GM08714 (cell line): Measurements from ENCODE around the gene TMEM232.

Source experiments
- H3K4me3 ChIP-seq: fragments of 200-500 bp; sonication (Bioruptor generic); 2 replicates; pipeline ENCODE4 v1.5.1; 2014; ENCODE audit warnings: mild to moderate bottlenecking, low read length, inconsistent platforms
- ZNF274 ChIP-seq: IDR thresholded peaks from 2 replicates; pipeline ENCODE4 v1.6.1; 2012; ENCODE audit warnings: mild to moderate bottlenecking, low read depth, low read length

The TMEM232 gene

DNA sequence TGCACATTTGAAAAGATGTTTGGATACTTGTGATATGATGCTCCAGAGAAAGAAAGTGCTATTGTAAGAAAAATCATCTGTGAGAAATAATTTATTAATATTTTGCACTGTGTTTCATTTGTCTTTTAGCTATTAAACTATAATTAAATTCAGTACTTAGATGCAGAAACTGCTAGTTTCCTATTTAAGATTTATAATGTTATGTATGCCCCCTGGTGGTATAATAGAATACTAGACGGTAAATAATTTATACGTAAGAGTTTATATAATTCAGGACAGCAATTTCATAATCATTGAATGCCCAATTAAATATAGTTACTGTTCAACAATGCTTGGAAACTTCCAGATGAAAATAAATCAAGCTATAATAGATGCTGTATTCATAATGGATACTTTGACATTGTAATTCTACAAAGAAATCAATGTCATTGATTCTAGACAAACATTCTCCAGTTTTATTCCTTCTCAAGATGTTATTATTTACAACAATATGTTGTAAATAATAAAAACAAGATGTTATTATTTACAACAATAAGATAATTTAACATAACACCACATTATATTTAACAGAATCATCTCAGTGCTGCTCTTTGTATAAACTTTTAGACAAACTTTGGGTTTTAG is 101.0 kb downstream of the TMEM232 start:
- H3K4me3 ChIP-seq, result no peak overlapping the region
- TF ChIP-seq ZNF274, result no peak

DNA sequence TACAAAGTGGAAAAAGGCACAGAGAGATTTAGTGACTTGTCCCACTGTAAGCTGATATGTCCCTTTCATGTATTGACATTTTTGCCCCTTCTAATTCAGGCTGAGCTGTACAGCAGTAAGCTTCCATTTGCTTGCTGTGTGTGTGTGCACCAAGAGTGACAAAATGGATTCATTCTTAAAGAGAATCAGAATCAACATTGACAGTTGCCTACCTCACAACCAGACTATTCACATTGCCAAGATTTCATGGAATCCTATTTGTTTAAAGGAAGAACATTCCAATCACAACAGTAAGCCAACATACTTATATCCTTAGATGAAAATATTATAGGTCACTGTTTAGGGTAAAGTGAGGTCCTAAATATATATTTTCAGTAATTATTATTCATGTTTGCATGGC is 102.6 kb downstream of the TMEM232 start:
- TF ChIP-seq ZNF274, result no peak
- H3K4me3 ChIP-seq, result no peak overlapping the region

DNA sequence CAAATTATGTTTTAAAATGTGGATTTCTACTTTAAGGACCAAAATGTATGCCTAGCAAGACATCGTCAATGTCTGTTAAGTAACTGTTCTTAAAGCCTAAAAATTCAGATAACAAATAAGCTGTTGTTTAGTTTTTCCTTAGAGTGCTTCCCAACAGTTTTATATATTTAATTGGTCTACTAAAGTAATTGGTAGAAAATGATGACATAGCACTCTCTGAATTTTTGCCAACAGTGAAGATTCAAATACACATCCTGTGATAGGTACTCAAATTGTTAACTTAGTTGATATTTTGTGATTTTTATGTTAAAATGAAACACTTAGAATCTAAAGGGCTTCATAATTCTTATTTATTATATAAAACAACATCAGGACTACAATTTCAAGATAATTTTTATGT is 107.5 kb downstream of the TMEM232 start:
- no peak for TF ChIP-seq ZNF274
- no peak overlapping the region for H3K4me3 ChIP-seq

DNA sequence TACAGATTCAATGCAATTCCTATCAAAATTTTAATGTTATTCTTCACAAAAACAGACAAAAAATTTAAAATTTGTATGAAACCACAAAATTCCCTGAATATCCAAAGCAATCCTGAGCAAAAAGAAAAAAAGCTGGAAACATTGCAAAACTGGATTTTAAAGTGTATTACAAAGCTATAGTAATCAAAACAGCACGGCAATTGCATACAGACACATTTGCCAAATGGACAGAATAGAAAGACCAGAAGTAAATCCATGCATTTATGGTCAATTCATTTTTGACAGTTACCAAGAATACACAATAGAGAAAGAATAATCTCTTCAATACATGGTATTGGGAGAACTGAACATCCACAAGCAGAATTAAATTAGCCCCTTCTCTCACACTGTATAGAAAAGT is 110.5 kb downstream of the TMEM232 start:
- no peak overlapping the region for H3K4me3 ChIP-seq
- TF ChIP-seq ZNF274, result no peak

DNA sequence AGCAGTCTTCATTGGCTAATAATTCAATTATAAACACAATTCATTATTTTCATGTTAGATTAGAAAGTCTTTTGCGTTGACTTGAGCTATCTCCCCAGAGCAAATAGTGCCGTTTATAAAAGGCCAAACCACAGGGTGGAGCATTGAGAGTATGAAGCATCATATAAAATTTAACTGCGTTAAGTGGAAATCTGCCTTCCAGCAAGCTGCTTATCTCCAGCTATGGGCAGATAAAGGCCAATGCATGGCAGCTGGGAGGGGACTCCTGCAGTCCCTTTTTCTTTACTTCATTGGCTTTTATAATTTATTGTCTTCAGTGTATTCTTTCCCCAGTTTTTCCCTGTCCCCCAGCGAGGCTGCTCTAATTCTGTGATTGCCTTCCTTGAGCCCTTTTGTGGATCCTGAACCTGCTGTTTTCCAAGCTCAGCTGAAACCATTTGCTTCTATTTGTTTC is 113.7 kb downstream of the TMEM232 start:
- no peak for TF ChIP-seq ZNF274
- H3K4me3 ChIP-seq, result no peak overlapping the region

DNA sequence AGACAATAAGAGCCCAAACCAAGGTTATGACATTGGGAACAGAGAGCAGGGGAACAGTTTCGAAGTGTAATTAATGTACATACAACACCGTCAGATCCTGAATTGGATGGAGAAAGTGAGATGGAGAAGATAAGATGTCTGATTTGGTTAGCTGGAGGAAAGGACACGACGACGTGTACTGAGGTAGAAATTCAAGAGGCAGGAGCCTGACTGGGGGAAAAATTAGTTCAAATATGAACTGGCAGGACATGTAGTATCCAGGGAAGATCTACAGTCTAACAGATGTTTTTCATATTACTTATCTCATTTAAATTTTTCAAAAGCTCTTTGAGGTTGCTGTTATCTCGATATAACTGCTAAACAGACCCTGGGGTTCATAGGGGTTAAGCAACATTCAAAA is 114.7 kb downstream of the TMEM232 start:
- no peak for TF ChIP-seq ZNF274
- no peak overlapping the region for H3K4me3 ChIP-seq

DNA sequence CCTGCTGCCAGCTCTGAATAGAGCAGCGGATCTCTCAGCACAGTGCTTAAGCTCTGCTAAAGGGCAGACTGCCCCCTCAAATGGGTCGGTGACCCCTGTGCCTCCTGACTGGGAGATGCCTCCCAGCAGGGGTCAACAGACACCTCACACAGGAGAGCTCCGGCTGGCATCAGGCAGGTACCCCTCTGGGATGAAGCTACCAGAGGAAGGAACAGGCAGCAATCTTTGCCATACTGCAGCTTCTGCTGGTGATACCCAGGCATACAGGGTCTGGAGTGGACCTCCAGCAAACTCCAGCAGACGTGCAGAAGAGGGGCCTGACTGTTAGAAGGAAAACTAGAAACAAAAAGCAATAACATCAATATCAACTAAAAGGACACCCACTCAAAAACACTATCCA is 131.6 kb downstream of the TMEM232 start:
- H3K4me3 ChIP-seq, result no peak overlapping the region
- no peak for TF ChIP-seq ZNF274

DNA sequence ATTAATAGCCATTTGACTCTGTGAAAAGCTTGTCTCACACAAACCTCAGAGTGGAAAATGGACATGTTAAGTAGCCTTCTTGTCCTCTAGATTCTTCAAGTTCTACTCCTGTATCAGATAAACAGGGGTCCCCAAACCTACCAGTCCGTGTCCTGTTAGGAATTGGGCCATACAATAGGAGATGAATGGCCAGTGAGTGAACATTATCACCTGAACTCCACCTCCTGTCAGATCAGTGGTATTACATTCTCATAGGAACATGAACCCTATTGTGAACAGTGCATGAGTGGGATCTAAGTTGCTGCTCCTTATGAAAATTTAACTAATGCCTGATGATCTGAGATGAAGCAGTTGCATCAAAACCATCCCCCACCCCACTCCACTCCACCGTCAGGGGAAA is 136.3 kb downstream of the TMEM232 start:
- no peak for TF ChIP-seq ZNF274
- H3K4me3 ChIP-seq, result no peak overlapping the region

DNA sequence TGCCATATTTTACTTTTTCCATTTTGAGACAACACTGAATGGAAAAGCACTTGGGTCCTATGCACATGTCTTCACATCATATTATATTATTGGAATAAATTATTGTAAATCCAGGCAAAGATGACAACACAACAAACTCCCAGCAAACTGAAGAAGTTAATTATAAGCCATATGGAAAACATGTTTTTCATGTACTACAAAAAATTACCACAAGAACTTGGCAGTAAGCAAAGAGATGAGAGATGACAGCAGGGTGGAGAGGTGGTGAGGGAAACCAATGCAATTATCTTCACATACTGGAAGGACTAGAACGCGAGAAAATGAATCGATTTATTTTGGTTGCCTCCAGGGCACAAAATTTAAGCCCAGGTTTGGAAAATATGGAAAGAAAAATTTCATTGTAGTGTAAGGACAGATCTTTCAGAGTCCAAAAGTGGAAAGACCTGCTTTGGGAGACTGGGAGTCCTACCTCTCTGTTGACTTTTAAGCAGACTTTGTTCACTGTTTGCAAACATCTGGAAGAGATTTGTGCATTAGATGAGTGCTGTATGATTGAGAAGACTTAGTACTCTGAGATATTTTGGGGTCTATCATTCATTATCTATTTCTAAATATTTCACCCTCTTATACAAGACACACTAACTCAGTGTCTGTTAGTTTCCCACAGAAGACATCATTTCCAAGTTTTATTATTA is 138.0 kb downstream of the TMEM232 start:
- TF ChIP-seq ZNF274, result no peak
- H3K4me3 ChIP-seq, result no peak overlapping the region

DNA sequence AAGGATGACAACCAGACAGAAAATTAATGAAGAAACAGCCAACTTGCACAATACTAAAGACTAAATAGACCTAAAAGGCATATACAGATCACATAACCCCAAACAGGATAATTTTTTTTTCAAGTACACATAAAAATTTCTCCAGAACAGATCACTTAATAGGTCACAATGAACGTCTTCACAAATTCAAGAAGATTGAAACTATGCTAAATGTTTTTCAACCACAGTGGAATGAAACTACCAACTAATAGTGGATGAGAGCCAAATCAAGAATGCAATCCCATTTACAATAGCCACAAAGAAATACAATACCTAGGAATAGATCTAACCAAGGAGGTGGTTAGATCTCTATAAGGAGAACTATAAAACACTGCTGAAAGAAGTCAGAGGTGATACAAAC is 145.8 kb downstream of the TMEM232 start:
- no peak for TF ChIP-seq ZNF274
- no peak overlapping the region for H3K4me3 ChIP-seq

DNA sequence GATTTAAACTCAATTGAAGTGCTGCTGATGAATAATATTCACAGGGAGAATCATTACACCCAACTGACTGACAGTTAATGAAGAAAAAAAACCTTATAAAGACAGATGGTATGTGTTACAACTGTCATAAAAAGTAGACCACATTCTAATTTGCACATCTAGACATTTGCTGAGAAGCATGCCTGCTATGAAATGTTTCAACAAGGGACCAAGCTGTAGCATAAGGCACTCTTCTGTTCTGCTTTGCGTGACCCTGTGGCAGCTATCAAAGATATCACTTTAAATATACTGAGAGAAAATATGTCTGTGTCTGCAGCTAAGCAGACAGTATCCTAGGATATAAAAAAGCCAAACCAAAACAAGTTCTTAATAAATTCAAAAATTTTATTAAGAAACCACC is 153.7 kb downstream of the TMEM232 start:
- H3K4me3 ChIP-seq, result no peak overlapping the region
- TF ChIP-seq ZNF274, result no peak

DNA sequence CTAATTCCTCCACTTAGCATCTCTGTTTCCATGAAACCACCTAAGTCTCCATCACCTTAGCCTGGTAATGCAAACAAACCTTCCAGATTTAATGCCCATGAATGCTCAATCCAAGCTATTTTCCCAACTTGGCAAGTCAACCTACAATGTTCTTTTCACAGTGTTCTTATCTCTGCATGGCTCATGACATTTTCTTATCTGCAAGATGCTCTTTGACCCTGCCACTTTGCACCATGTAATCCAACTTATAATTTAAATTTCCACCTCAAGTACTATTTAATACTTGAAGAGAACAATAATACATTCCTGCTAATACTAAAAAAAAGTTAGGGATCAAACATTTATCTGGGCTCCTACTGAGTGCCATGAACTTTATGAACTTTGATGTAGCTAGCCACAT is 164.3 kb downstream of the TMEM232 start:
- no peak overlapping the region for H3K4me3 ChIP-seq
- TF ChIP-seq ZNF274, result no peak

DNA sequence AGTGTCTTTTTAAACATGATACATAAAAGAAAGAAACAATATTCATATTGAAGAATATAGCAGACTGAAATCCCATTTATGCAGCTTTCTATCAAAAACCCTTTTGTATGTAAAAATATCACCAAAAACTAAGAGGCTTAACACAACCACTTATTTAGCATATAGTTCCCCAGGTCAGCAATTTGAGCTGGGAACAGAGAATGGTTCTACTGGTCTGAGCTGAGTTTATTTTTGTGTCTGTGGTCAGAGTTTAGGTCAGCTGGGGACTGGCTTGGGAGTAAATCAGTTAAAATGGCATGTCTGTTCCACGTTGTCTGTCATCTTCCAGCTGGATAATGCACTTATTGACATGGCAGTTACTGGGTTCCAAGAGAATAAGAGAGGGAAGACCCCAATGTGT is 165.0 kb downstream of the TMEM232 start:
- no peak for TF ChIP-seq ZNF274
- H3K4me3 ChIP-seq, result no peak overlapping the region

DNA sequence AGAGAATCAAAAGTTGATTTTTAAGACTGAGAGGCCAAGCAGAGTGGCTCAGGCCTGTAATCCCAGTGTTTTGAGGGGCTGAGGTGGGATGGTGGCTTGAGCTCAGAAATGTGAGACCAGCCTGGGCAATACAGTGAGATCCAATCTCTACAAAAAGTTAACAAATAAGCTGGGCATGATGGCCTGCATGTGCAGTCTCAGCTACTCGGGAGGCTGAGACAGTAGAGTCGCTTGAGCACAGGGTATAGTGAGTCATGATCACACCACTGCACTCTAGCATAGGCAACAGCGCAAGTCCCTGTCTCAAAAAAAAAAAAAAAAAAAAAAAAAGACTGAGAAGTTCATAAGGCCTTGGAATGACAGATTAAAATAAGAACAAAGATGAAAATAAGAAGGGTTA is 177.2 kb downstream of the TMEM232 start:
- H3K4me3 ChIP-seq, result no peak overlapping the region
- TF ChIP-seq ZNF274, result no peak

DNA sequence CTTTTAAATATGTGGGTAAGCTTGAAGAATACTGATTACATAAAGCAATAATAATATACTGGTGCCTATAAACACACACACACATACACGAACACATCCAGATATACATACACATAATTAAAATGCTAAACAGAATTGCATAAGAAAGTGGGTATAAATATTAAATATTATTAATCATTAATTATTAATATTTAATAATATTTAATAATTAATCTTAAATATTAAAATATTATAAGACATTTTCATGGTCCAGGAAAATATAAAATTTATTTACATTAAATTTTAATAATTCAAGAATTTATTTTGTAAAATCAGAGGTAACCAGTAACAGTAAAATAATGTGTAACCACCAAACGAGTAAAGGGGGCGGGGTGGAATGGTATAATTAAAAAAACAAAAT is 178.3 kb downstream of the TMEM232 start:
- H3K4me3 ChIP-seq, result no peak overlapping the region
- no peak for TF ChIP-seq ZNF274

DNA sequence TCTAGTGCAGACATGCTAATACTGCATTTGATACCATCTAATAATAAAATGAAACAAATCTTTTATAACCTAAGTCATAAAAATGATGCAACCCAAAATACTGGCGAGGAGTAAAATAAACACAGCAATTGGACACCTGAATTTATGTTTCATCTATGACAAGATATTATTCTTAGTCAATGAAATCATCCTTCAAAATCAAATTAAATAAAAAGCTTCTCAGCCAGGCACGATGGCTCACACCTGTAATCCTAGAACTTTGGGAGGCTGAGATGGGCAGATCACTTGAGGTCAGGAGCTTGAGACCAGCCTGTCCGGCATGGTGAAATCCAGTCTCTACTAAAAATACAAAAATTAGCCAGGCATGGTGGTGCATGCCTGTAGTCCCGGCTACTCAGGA is 179.0 kb downstream of the TMEM232 start:
- no peak overlapping the region for H3K4me3 ChIP-seq
- no peak for TF ChIP-seq ZNF274
